ENCODE measurements around the gene IL16. TPM values are rescaled to one million over a fixed set of nuclear protein-coding genes. Genes with fewer than 3 reads are reported as not detected.

The IL16 gene
- total and polyA plus RNA-seq, 7 experiments from 2014 or later: 125 to 547 (median 319) TPM

- Mint-ChIP-seq H3K9me3 (no peaks in the 10 kb centered on the region), H3K36me3 (no peaks in the 10 kb centered on the region), H3K27ac (no peak overlapping the region), H3K4me3 (no peak overlapping the region), H3K4me1 (peaks cover 9 to 32% (median 21%) of the 10 kb centered on the region in 7 donors), H3K27me3 (peaks cover 0 to 7% (median 0%) of the 10 kb centered on the region in 5 donors)
- no peaks in the 10 kb centered on the region for H3K9me3 ChIP-seq (ENCODE audit: control insufficient read depth in 2 of 3, low read length in 3 of 3)
- POLR2A ChIA-PET: interaction anchor here (0.9 to 16.9 kb wide), 4 partner anchors 16 to 61 kb away, joined by 4 to 480 read pairs (median 6); no protein-coding TSS in a partner anchor
- DNase-seq (no peak), ATAC-seq (no peak)
- H3K4me3 ChIP-seq (ENCODE audit: low read length): no peak overlapping the region
- no peak overlapping the region for H3K27ac ChIP-seq (ENCODE audit: low read depth, low read length)
- CTCF ChIA-PET: interaction anchor here (0.9 to 4.3 kb wide), 5 partner anchors 37 to 70 kb away, joined by 3 to 39 read pairs (median 9); no protein-coding TSS in a partner anchor
- no peaks in the 10 kb centered on the region for H3K27me3 ChIP-seq (ENCODE audit: control insufficient read depth in 2 of 2, insufficient read depth in 2 of 2, low read length in 2 of 2)
- no peaks in the 10 kb centered on the region for H3K36me3 ChIP-seq (ENCODE audit: control insufficient read depth in 2 of 3, insufficient read depth in 3 of 3, low read length in 3 of 3)
- peaks cover 0 to 8% of the 10 kb centered on the region in 2 donors for H3K4me1 ChIP-seq (ENCODE audit: control insufficient read depth in 2 of 2, insufficient read depth in 2 of 2, low read length in 2 of 2)
- intact Hi-C loops (cut with micrococcal nuclease): loop anchor here (1.0 to 2.0 kb wide), 6 partner anchors 39 to 229 kb away; no protein-coding TSS in a partner anchor
Observed at GRCh38 chr15:81335631-81336030, 139.0 kb downstream of the IL16 start.

- Histone ChIP-seq H3K9me3 (ENCODE audit: control insufficient read depth in 2 of 3, low read length in 3 of 3) (no peaks in the 10 kb centered on the region), H3K36me3 (ENCODE audit: control insufficient read depth in 2 of 3, insufficient read depth in 3 of 3, low read length in 3 of 3) (no peaks in the 10 kb centered on the region), H3K4me3 (ENCODE audit: low read length) (no peak overlapping the region), H3K27ac (ENCODE audit: low read depth, low read length) (no peak overlapping the region), H3K27me3 (ENCODE audit: control insufficient read depth in 2 of 2, insufficient read depth in 2 of 2, low read length in 2 of 2) (no peaks in the 10 kb centered on the region), H3K4me1 (ENCODE audit: control insufficient read depth in 2 of 2, insufficient read depth in 2 of 2, low read length in 2 of 2) (peaks cover 0 to 3% of the 10 kb centered on the region in 2 donors)
- POLR2A ChIA-PET: interaction anchor here (1.7 to 16.9 kb wide), 3 partner anchors 36 to 62 kb away, joined by 5 to 480 read pairs (median 6); no protein-coding TSS in a partner anchor
- peaks cover 0 to 9% (median 0%) of the 10 kb centered on the region in 5 donors for H3K27me3 Mint-ChIP-seq
- no peak overlapping the region for H3K4me3 Mint-ChIP-seq
- intact Hi-C loops (cut with micrococcal nuclease): loop anchor here (1.0 to 2.0 kb wide), 6 partner anchors 40 to 230 kb away; no protein-coding TSS in a partner anchor
- no peaks in the 10 kb centered on the region for H3K36me3 Mint-ChIP-seq
- H3K4me1 Mint-ChIP-seq: peaks cover 4 to 22% (median 12%) of the 10 kb centered on the region in 7 donors
- DNase-seq (peak in 6 of 9 donors; percentile 32 to 49 (median 37)), ATAC-seq (peak; percentile 70)
- H3K27ac Mint-ChIP-seq: peak overlapping the region in 4 of 9 donors; percentile 3 to 68 (median 17)
- CTCF ChIA-PET: interaction anchor here (0.6 to 4.3 kb wide), 13 partner anchors 28 to 144 kb away, joined by 3 to 39 read pairs (median 5); no protein-coding TSS in a partner anchor
- no peaks in the 10 kb centered on the region for H3K9me3 Mint-ChIP-seq
Observed at GRCh38 chr15:81336568-81336967, 139.9 kb downstream of the IL16 start.

GRCh38 chr15:81337241-81337640, 140.6 kb downstream of the IL16 start:
- no peaks in the 10 kb centered on the region for H3K9me3 Mint-ChIP-seq
- Histone ChIP-seq H3K4me3 (ENCODE audit: low read length) (no peak overlapping the region), H3K9me3 (ENCODE audit: control insufficient read depth in 2 of 3, low read length in 3 of 3) (no peaks in the 10 kb centered on the region), H3K27ac (ENCODE audit: low read depth, low read length) (no peak overlapping the region), H3K27me3 (ENCODE audit: control insufficient read depth in 2 of 2, insufficient read depth in 2 of 2, low read length in 2 of 2) (no peaks in the 10 kb centered on the region), H3K36me3 (ENCODE audit: control insufficient read depth in 2 of 3, insufficient read depth in 3 of 3, low read length in 3 of 3) (no peaks in the 10 kb centered on the region), H3K4me1 (ENCODE audit: control insufficient read depth in 2 of 2, insufficient read depth in 2 of 2, low read length in 2 of 2) (no peaks in the 10 kb centered on the region)
- H3K36me3 Mint-ChIP-seq: no peaks in the 10 kb centered on the region
- intact Hi-C loops (cut with micrococcal nuclease): loop anchor here in 1 of 2 donors (2.0 kb wide), 2 partner anchors 70 to 230 kb away; no protein-coding TSS in a partner anchor
- H3K27ac Mint-ChIP-seq: peak overlapping the region in 1 of 9 donors; percentile 16
- ChIA-PET CTCF (interaction anchor here (0.6 to 4.3 kb wide), 11 partner anchors 29 to 71 kb away, joined by 3 to 39 read pairs (median 5); no protein-coding TSS in a partner anchor), POLR2A (interaction anchor here (16.9 kb wide), 1 partner anchor 37 kb away, joined by 480 read pairs; no protein-coding TSS in a partner anchor)
- no peak for ATAC-seq
- DNase-seq: no peak
- peaks cover 0 to 11% (median 0%) of the 10 kb centered on the region in 5 donors for H3K27me3 Mint-ChIP-seq
- H3K4me1 Mint-ChIP-seq: peaks cover 4 to 16% (median 10%) of the 10 kb centered on the region in 7 donors
- no peak overlapping the region for H3K4me3 Mint-ChIP-seq

- DNase-seq: no peak
- ATAC-seq: no peak
- Histone ChIP-seq H3K4me3 (ENCODE audit: low read length) (no peak overlapping the region), H3K9me3 (ENCODE audit: control insufficient read depth in 2 of 3, low read length in 3 of 3) (no peaks in the 10 kb centered on the region), H3K27me3 (ENCODE audit: control insufficient read depth in 2 of 2, insufficient read depth in 2 of 2, low read length in 2 of 2) (no peaks in the 10 kb centered on the region), H3K27ac (ENCODE audit: low read depth, low read length) (no peak overlapping the region), H3K4me1 (ENCODE audit: control insufficient read depth in 2 of 2, insufficient read depth in 2 of 2, low read length in 2 of 2) (no peaks in the 10 kb centered on the region), H3K36me3 (ENCODE audit: control insufficient read depth in 2 of 3, insufficient read depth in 3 of 3, low read length in 3 of 3) (no peaks in the 10 kb centered on the region)
- Mint-ChIP-seq H3K27ac (no peak overlapping the region), H3K27me3 (peaks cover 0 to 11% (median 0%) of the 10 kb centered on the region in 5 donors), H3K4me1 (peaks cover 4 to 16% (median 10%) of the 10 kb centered on the region in 7 donors), H3K9me3 (no peaks in the 10 kb centered on the region), H3K4me3 (no peak overlapping the region), H3K36me3 (no peaks in the 10 kb centered on the region)
- ChIA-PET CTCF (interaction anchor here (0.9 to 4.3 kb wide), 5 partner anchors 51 to 71 kb away, joined by 3 to 39 read pairs (median 3); no protein-coding TSS in a partner anchor), POLR2A (no interaction called here)
- intact Hi-C loops (cut with micrococcal nuclease): loop anchor here in 1 of 2 donors (2.0 kb wide), 2 partner anchors 71 to 231 kb away; no protein-coding TSS in a partner anchor
Observed at GRCh38 chr15:81337713-81338157, 141.1 kb downstream of the IL16 start.

- H3K27ac Mint-ChIP-seq: no peak overlapping the region
Observed at GRCh38 chr15:81338170-81339007, 141.7 kb downstream of the IL16 start.

GRCh38 chr15:81339321-81339720, 142.6 kb downstream of the IL16 start:
- no peak overlapping the region for H3K4me3 Mint-ChIP-seq
- no peak overlapping the region for H3K4me3 ChIP-seq (ENCODE audit: low read length)
- H3K4me1 ChIP-seq (ENCODE audit: control insufficient read depth in 2 of 2, insufficient read depth in 2 of 2, low read length in 2 of 2): no peaks in the 10 kb centered on the region
- peaks cover 0 to 11% (median 0%) of the 10 kb centered on the region in 5 donors for H3K27me3 Mint-ChIP-seq
- CTCF ChIA-PET: interaction anchor here (1.3 to 1.6 kb wide), 4 partner anchors 37 to 73 kb away, joined by 3 to 4 read pairs (median 4); no protein-coding TSS in a partner anchor
- H3K27me3 ChIP-seq (ENCODE audit: control insufficient read depth in 2 of 2, insufficient read depth in 2 of 2, low read length in 2 of 2): no peaks in the 10 kb centered on the region
- no peaks in the 10 kb centered on the region for H3K9me3 ChIP-seq (ENCODE audit: control insufficient read depth in 2 of 3, low read length in 3 of 3)
- no peak overlapping the region for H3K27ac ChIP-seq (ENCODE audit: low read depth, low read length)
- DNase-seq (no peak), ATAC-seq (no peak)
- POLR2A ChIA-PET: no interaction called here
- H3K9me3 Mint-ChIP-seq: no peaks in the 10 kb centered on the region
- H3K36me3 Mint-ChIP-seq: no peaks in the 10 kb centered on the region
- peaks cover 4 to 11% (median 7%) of the 10 kb centered on the region in 7 donors for H3K4me1 Mint-ChIP-seq
- no peak overlapping the region for H3K27ac Mint-ChIP-seq
- H3K36me3 ChIP-seq (ENCODE audit: control insufficient read depth in 2 of 3, insufficient read depth in 3 of 3, low read length in 3 of 3): no peaks in the 10 kb centered on the region
- intact Hi-C loops (cut with micrococcal nuclease): no loop called here

More at GRCh38 chr15:81338170-81339007, 141.7 kb downstream of the IL16 start:
- Mint-ChIP-seq H3K27me3 (peaks cover 0 to 11% (median 0%) of the 10 kb centered on the region in 5 donors), H3K4me3 (no peak overlapping the region), H3K4me1 (peaks cover 4 to 11% (median 7%) of the 10 kb centered on the region in 7 donors), H3K36me3 (no peaks in the 10 kb centered on the region), H3K9me3 (no peaks in the 10 kb centered on the region)
- no peaks in the 10 kb centered on the region for H3K9me3 ChIP-seq (ENCODE audit: control insufficient read depth in 2 of 3, low read length in 3 of 3)
- ATAC-seq: no peak
- H3K4me3 ChIP-seq (ENCODE audit: low read length): no peak overlapping the region
- ChIA-PET CTCF (interaction anchor here (0.9 to 4.3 kb wide), 5 partner anchors 36 to 72 kb away, joined by 3 to 39 read pairs (median 4); no protein-coding TSS in a partner anchor), POLR2A (no interaction called here)
- H3K27me3 ChIP-seq (ENCODE audit: control insufficient read depth in 2 of 2, insufficient read depth in 2 of 2, low read length in 2 of 2): no peaks in the 10 kb centered on the region
- H3K27ac ChIP-seq (ENCODE audit: low read depth, low read length): no peak overlapping the region
- no peaks in the 10 kb centered on the region for H3K36me3 ChIP-seq (ENCODE audit: control insufficient read depth in 2 of 3, insufficient read depth in 3 of 3, low read length in 3 of 3)
- intact Hi-C loops (cut with micrococcal nuclease): no loop called here
- no peaks in the 10 kb centered on the region for H3K4me1 ChIP-seq (ENCODE audit: control insufficient read depth in 2 of 2, insufficient read depth in 2 of 2, low read length in 2 of 2)
- no peak for DNase-seq
